Activated naive CD4-positive, alpha-beta T cell treated with anti-CD3 and anti-CD28 coated beads, Interleukin-2, amount 50 U/mL, for 16 hours (primary cell): ENCODE data around the gene CCSER2.
"Not testable (repeated sequence)": the region's sequence is repeated elsewhere in the genome, so short reads cannot be mapped to it uniquely, and the experiment has no call there.

ENCODE experiments used
- DNase-seq: peaks from one replicate; pipeline ENCODE4 v3.0.0-alpha.2; 2020

CCSER2 gene

DNA sequence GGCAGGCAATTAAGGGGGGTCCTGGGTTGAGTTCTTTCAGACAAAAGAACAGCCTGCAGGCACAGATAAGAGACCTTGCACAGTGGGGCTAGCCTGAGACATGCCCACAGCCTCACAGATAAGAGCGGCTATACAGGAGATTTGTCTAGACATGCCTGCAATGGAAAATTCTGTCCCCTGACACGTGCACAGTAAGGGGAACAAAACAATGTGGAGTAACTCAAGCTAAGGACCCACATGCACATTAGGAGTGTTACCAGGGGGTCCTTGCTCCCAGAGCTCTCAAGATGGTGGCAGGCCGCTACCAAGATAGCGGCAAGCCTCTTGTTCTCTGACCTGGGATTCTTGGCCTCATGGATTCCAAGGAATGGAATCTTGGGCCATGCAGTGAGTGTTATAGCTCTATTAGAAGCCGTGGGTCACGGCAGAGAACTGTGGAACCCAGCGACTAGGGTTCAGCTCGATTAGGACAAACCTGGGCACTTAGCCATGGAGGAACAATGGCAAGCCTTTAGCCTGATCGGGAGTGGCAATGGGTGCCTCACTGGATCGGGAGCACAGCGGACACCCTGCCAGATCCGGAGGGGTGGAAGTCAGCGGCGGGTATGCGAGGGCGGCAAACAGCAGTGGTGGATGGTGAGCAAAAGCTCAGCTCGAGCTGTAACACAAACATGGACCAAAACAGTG, 196.9 kb downstream of the CCSER2 start:
- no peak for DNase-seq

- not testable (repeated sequence) for DNase-seq
Measured at GRCh38 chr10:84525807-84526182, 197.4 kb downstream of the CCSER2 start.

DNA sequence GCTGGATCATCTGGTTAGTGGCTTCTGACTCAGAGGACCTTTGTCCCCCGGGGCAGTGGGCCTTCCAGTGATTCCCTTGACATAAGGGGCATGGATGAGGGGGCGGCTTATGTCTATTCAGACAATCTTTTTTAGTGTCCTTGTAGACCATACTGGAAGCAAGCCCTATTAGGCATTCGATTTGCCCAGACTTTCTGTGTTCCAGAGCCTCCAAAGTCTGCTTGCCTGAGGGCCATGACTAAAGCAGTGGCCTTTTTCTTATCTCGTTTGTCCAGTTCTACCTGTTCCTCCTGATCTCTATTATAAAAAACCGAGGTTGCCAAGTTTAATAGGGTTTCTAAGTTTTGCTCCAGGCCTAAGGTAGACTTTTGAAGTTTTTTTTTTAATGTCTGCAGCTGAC, 199.0 kb downstream of the CCSER2 start:
- DNase-seq: not testable (repeated sequence)

- not testable (repeated sequence) for DNase-seq
Measured at GRCh38 chr10:84528526-84528925, 200.1 kb downstream of the CCSER2 start.

GRCh38 chr10:84530724-84531325, 202.4 kb downstream of the CCSER2 start:
- DNase-seq: no peak

GRCh38 chr10:84531396-84531795, 203.0 kb downstream of the CCSER2 start:
- DNase-seq: no peak

GRCh38 chr10:84534168-84534567, 205.8 kb downstream of the CCSER2 start:
- DNase-seq: no peak

DNA sequence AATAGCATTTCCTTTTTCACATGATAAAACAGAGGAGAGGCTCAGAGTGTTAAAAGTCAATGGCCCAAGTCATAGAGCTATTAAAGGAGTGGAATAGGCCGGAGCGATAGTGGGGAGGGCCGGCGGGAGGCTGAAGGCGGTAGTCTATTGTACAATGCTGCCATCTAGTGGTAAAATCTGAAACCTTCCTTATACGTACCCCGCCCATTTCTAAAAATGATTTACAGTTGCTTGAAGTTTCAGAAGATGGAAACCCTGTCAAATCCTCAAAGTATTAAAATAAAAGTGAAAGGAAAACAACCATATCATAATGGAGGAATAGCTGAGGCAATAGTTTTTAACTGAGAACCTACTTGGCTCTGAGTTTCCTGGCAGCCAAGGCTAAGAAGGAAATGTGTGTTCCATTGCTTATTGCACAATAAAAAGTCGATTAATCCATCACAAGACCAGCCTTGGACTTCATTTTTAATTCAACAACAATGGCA, 209.1 kb downstream of the CCSER2 start:
- peak; percentile 20 for DNase-seq

DNA sequence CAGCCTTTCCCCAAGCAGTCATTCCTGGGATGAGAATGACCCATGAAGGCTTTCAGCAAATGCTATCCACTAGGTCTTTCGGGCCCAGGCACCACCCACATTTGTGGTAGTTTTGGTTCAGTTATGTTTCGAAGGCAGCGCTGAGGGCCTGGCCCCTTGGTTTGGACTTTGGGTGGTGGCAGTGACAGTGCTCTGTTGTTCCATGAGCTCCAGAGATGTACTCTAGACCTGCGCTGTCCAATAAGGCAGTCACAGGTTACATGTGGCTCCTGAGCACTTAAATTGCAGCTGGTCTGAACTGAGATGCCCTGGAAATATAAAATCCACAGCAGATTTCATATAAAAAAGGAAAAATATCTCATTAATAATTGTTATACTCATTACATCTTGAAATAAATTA, 209.6 kb downstream of the CCSER2 start:
- DNase-seq: no peak

GRCh38 chr10:84539216-84539615, 210.8 kb downstream of the CCSER2 start:
- no peak for DNase-seq

GRCh38 chr10:84540022-84540616, 211.7 kb downstream of the CCSER2 start:
- DNase-seq: no peak

- DNase-seq: peak; percentile 74
Measured at GRCh38 chr10:84540617-84541288, 212.4 kb downstream of the CCSER2 start.

- DNase-seq: no peak
Measured at GRCh38 chr10:84541289-84541637, 212.9 kb downstream of the CCSER2 start.

DNA sequence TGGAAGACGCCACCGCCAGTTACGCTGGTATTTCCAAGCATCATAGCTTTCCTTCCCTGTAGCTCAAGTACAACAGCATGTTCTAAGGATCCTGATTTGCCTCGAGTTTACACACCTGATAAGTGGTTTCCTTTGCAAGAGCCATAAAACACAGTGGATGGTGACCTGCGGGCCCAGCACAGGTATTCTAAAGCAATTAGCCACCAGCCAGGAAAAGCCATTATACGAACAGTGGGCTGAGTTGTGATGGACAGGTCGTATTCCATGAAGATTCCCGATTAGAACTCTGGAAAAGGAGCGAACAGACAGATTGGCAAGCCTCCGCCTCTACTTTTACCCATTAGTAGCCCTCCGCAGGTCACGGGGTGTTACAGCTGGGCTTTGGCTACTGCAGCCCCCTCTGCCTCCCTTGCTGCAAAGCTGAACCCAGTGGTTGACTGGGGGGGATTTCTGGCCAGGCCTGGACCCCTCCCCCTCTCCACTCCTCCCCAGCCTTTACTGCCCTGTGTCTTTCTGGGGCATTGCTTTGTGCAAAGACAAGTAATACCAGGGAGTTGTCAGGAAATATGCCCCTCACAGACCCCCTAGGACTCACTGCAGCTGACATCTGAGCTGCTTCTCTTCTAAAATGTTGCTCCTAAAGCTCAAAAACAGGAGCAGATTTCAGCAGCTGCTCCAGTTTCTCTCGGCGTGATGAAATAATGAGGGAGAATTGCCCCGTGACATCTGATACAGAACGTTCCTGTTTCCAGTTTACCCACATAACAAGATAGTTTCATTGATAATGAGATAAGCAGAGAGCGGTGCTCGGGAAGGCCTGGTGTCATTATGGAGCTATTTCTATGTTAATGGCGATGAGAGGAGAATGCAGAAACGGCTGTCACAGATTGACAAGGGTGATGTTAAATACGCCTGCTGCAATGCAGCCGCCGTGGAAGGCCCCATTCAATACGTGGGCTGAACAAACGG, 214.4 kb downstream of the CCSER2 start:
- no peak for DNase-seq

- DNase-seq: no peak
Measured at GRCh38 chr10:84543948-84544347, 215.6 kb downstream of the CCSER2 start.

DNA sequence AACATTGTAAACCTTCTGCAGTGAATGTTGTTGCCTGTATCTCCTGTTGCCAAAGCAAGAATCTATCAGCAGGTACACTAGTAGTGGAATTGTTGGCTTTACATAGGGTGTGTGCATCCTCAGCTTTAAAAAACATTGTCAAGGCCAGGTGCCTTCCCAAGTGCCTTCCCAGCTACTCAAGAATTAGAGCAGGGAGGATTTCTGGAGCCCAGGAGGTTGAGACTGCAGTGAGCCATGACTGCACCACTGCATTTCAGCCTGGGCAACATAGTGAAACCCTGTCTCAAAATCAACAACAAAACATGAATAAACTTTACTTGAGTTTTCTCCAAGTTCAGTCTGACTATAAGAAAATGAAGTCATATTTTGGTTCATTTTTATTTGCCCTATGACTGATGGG, 217.3 kb downstream of the CCSER2 start:
- DNase-seq: no peak

DNA sequence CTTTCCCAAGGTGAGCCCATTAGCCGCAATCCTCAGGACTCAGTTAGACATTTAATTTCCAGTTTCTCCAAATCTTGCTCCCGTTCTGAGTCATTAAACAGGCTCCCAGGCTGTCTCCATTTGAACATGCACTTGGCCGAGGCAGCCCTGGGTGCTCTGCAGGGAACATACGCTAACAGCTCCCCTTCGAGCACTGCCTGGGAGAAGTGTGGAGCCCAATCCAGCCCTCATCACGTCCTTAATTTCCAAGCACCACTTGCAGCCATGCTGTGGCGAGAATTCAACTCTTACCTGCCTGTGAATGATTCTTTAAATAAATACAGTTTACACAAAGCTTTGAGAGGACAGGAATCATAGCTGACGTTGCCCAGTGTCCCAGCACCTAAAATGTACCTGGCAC, 218.2 kb downstream of the CCSER2 start:
- no peak for DNase-seq

GRCh38 chr10:84547616-84548015, 219.2 kb downstream of the CCSER2 start:
- DNase-seq: no peak

GRCh38 chr10:84548869-84549268, 220.5 kb downstream of the CCSER2 start:
- DNase-seq: no peak

GRCh38 chr10:84549368-84550165, 221.2 kb downstream of the CCSER2 start:
- no peak for DNase-seq

DNA sequence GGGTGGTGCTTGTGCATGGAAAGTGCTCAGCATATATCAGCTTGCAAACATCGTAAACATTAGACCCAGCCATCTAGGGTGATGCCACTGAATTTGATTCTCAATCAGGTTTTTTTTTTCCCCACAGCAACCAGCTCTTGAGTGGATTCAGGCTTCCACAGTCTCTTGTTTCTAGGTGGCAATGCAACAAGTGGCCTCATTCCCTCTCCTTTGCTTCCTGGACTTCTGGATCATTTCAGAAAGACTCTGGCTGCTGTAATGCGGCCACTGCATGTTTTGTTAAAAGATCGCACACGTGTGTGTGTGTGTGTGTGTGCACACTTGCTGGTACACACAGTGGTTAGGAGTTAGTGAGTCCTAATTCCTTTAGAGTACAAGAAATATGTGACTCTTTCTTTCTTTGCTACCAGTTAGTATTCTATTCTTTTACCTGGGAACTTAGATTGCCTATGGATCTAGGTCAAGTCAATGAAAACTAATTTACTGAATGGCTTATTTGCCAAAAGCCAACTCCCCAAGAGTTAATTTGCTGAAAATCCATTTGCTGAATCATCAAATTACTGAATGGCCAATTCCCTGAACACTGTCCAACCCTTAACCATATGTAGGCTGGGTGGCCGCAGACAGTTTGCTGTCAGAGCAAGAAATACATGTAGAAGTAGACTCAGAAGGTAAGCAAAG, 222.5 kb downstream of the CCSER2 start:
- DNase-seq: no peak
